Measurements from ENCODE around the gene TMCO1.
"Not testable (repeated sequence)": the region's sequence is repeated elsewhere in the genome, so short reads cannot be mapped to it uniquely, and the experiment has no call there.

The TMCO1 gene

DNA sequence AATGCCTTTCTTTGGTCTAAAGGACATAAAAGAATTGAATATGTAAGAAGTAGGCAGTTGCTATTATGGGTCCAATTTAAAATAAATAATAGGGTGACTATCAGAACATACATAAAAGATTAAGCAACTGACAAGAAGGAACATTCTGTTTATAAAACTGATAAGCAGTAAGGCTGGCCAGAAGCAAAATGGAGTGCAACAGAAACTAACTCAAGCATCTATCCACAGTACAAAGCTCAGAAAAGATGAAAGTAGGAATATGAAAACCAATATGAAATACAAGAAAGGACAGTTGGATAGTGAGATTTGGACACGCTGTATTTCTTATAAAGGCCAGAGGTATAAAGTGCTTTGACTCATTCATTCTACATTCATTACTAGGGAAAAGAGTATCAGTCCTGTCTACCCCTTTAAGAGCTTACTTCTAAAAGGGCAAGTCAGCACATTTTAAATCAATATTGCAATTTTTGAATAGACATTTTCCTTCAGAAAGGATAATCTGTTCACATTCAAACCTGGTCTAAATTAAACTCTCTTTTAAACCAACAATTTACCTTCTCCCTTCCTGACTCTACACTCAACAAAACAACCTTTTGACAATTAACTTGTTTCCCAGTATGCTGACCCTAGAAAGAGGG, 84.7 kb downstream of the TMCO1 start:
- DNase-seq, result no peak

DNA sequence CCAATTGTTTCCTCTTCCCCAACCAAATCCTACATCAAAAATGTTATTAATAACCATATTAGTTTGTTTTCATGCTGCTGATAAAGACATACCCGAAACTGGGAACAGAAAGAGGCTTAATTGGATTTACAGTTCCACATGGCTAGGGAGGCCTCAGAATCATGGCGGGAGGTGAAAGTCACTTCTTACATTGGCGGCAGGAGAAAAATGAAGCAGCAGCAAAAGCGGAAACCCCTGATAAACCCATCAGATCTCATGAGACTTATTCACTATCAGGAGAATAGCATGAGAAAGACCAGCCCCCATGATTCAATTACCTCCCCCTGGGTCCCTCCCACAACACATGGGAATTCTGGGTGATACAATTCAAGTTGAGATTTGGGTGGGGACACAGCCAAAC, 87.9 kb downstream of the TMCO1 start:
- not testable (repeated sequence) for DNase-seq

More for the DNA sequence above, 84.7 kb downstream of the TMCO1 start:
- TF ChIP-seq POLR2A (IDR thresholded peaks at IDR 0.05; ENCODE audit: low read length) (no peak), GATA1 (IDR thresholded peaks at IDR 0.05; ENCODE audit: low read depth, low read length) (no peak)

DNA sequence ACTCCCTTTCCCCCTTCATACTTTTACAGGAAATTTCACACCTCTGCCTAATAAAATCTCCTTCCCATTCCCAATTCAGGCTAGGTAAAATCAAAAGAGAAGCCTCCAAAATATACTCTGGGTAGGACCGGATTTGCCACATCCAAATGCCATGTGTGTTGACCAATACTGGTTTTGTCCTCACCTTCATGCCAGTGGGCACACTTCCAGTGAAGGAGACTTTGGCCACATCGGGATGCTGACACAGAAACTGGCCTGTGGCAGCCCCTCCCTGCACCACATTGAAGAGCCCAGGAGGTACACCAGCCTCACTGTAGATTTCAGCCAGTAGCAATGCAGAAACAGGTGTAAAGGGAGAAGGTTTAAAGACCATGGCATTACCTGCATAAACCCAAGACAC, 88.4 kb downstream of the TMCO1 start:
- no peak for TF ChIP-seq POLR2A (IDR thresholded peaks at IDR 0.05; ENCODE audit: low read length)
- TF ChIP-seq GATA1 (IDR thresholded peaks at IDR 0.05; ENCODE audit: low read depth, low read length), result no peak
- DNase-seq, result no peak

DNA sequence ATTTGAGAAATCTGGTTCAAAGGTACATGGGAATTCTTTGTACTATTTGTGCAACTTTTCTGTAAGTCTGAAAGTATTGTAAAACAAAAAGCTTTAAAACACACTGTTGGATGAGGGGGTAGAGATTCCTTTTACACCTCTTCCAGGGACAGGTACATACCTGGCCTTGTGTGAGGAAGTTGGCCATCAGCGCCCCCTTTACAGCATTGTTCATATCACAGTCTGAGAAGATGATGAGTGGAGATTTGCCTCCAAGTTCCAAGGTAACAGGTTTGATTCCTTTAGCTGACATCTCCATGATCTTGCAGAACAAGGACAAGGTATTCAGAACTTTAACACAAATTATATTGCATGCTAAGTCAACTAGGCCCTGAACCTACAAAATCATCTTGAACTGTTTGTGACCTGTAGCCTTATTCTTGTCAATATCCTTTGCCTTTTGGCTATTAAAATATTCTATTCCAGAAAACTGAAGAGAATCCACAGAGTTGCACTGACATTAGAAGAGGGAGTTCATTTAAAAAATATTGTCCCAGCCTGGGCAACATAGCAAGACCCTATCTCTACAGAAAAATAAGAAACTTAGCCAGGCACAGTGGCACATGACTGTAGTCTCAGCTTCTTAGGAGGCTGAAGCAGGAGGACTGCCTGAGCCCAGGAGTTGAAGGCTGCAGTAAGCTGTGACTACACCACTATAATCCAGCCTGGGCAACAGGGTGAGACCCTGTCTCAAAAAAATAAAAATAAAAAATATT, 89.2 kb downstream of the TMCO1 start:
- no peak for TF ChIP-seq GATA1 (IDR thresholded peaks at IDR 0.05; ENCODE audit: low read depth, low read length)
- no peak for DNase-seq

DNA sequence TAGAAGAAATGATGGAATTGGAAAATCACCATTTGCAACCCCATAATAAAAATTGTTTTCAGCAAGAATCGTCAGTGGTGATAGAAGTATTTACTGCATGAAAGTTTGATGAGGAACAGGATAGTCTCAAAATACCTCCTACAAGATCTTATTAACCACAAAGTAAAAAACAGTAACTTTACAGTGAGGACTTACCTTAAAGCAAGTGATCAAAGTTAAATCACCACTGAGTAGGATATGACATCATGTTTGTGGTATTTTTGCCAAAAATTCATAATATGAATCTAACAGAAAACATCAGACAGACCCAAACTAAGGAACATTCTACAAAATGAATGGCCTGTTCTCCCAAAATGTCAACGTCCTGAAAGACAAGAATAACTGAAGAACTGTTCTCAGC, 90.2 kb downstream of the TMCO1 start:
- TF ChIP-seq POLR2A (IDR thresholded peaks at IDR 0.05; ENCODE audit: low read length) (no peak), GATA1 (IDR thresholded peaks at IDR 0.05; ENCODE audit: low read depth, low read length) (no peak)
- DNase-seq, result no peak

All from erythroblast (primary cell).